Neutrophil (primary cell): ENCODE data around the gene RANBP17.

Experiments used
- H3K27ac ChIP-seq: fragments of 200-600 bp; sonication (generic); 2 replicates; pipeline ENCODE4 v1.5.1; 2016; ENCODE audit warnings: mild to moderate bottlenecking, moderate library complexity
- H3K27me3 ChIP-seq: fragments of 200-600 bp; sonication (generic); 2 replicates; pipeline ENCODE4 v1.6.0; 2016; ENCODE audit warnings: mild to moderate bottlenecking
- H3K36me3 ChIP-seq: fragments of 200-600 bp; sonication (generic); 2 replicates; pipeline ENCODE4 v1.5.1; 2017
- H3K4me1 ChIP-seq, 2 experiments: fragments of 200-600 bp in 1 of 2; sonication (generic) in 1 of 2; 1 replicate in 1 of 2; 2 replicates in 1 of 2; pipeline versions ENCODE4 v1.5.1 to v1.6.1; 2013 to 2016; ENCODE audit warnings: low read depth in 1 of 2, low read length in 1 of 2, mild to moderate bottlenecking in 1 of 2, moderate library complexity in 1 of 2; ENCODE audit not compliant: control insufficient read depth in 1 of 2, insufficient read depth in 1 of 2
- H3K4me3 ChIP-seq, 2 experiments: fragments of 200-600 bp in 1 of 2; sonication (generic) in 1 of 2; 1 replicate in 1 of 2; 2 replicates in 1 of 2; pipeline ENCODE4 v1.5.1; 2013 to 2016; ENCODE audit warnings: low read depth in 1 of 2, low read length in 1 of 2, mild to moderate bottlenecking in 1 of 2, moderate library complexity in 1 of 2
- H3K9me3 ChIP-seq: fragments of 200-600 bp; sonication (generic); 2 replicates; pipeline ENCODE4 v1.5.1; 2016
- CTCF ChIP-seq: fragments of 200-600 bp; sonication (generic); IDR thresholded peaks from 2 replicates; pipeline ENCODE4 v1.5.1; 2016; ENCODE audit warnings: antibody characterized with exemption

RANBP17 gene

GRCh38 chr5:171189442-171189841 is 327.6 kb downstream of the RANBP17 start:
- TF ChIP-seq CTCF, result no peak
- no peaks in the 10 kb centered on the region for H3K9me3 ChIP-seq
- no peak overlapping the region for H3K4me3 ChIP-seq
- H3K27ac ChIP-seq, result no peak overlapping the region
- no peaks in the 10 kb centered on the region for H3K36me3 ChIP-seq
- no peaks in the 10 kb centered on the region for H3K27me3 ChIP-seq
- H3K4me1 ChIP-seq, result no peaks in the 10 kb centered on the region

DNA sequence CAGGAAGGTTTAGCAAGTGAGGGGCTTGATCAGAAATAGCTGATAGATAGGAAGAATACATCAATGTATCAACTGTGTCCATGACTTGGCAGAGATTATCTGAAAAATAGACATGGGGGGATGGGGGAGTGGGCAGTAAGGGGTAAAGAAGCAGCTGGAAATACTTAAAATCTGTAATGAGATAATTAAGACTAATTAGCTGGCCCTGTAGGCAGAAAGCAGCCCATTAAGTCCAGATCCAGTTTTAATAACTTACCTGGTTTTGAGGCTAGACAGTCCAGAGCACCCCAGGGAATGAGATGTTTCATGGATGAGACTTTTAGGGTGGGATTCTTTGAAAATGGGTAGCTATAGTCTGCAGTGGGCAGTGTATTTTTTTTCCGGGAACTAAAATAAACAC is 330.3 kb downstream of the RANBP17 start:
- Histone ChIP-seq H3K36me3 (no peaks in the 10 kb centered on the region), H3K4me3 (no peak overlapping the region), H3K27ac (no peak overlapping the region), H3K4me1 (no peaks in the 10 kb centered on the region), H3K9me3 (no peaks in the 10 kb centered on the region), H3K27me3 (no peaks in the 10 kb centered on the region)
- no peak for TF ChIP-seq CTCF

DNA sequence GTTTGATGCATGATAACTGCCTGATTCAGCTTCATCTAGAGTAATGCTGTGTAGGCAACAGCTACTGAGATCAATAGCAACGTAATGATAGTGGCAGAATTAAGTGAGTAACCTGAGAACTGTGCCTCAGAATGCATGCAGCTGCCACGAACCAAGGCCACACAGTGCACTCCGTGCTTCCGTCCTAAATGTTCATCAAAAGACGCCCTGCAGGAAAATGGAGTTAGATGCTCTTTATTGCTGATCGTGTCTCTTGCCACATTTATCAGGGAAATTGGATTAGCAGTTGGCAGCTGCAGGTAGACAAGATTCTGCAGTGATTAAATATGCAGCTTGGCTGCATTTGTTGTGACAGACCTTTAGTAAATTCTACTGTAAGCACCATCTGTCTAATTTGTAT is 339.5 kb downstream of the RANBP17 start:
- Histone ChIP-seq H3K36me3 (no peaks in the 10 kb centered on the region), H3K9me3 (no peaks in the 10 kb centered on the region), H3K4me1 (no peaks in the 10 kb centered on the region), H3K4me3 (no peak overlapping the region), H3K27ac (no peak overlapping the region), H3K27me3 (no peaks in the 10 kb centered on the region)
- TF ChIP-seq CTCF, result no peak

GRCh38 chr5:171205375-171205774 is 343.6 kb downstream of the RANBP17 start:
- H3K9me3 ChIP-seq, result no peaks in the 10 kb centered on the region
- no peak overlapping the region for H3K27ac ChIP-seq
- no peak for TF ChIP-seq CTCF
- no peaks in the 10 kb centered on the region for H3K27me3 ChIP-seq
- no peak overlapping the region for H3K4me3 ChIP-seq
- no peaks in the 10 kb centered on the region for H3K36me3 ChIP-seq
- no peaks in the 10 kb centered on the region for H3K4me1 ChIP-seq

GRCh38 chr5:171207256-171207847 is 345.5 kb downstream of the RANBP17 start:
- no peaks in the 10 kb centered on the region for H3K27me3 ChIP-seq
- H3K4me1 ChIP-seq, result no peaks in the 10 kb centered on the region
- TF ChIP-seq CTCF, result no peak
- no peaks in the 10 kb centered on the region for H3K36me3 ChIP-seq
- H3K9me3 ChIP-seq, result no peaks in the 10 kb centered on the region
- no peak overlapping the region for H3K4me3 ChIP-seq
- H3K27ac ChIP-seq, result no peak overlapping the region

- no peaks in the 10 kb centered on the region for H3K27me3 ChIP-seq
- H3K36me3 ChIP-seq, result no peaks in the 10 kb centered on the region
- no peak for TF ChIP-seq CTCF
- no peak overlapping the region for H3K27ac ChIP-seq
- H3K4me1 ChIP-seq, result peaks cover 19 to 24% of the 10 kb centered on the region in 2 experiments
- no peaks in the 10 kb centered on the region for H3K9me3 ChIP-seq
- H3K4me3 ChIP-seq, result no peak overlapping the region
Measured at GRCh38 chr5:171221916-171222315, 360.1 kb downstream of the RANBP17 start.
